HEK293 (cell line): ENCODE data around the gene BAX.
A peak's percentile ranks its signal among the peaks of the same experiment; 100 is the strongest.

Source experiments
- CTCF ChIA-PET: fragments of 350-600 bp; formaldehyde crosslinking; extraction: SDS; loops from one replicate; lab custom pipeline; 2021; ENCODE audit warnings: antibody characterized with exemption; lab: Yijun Ruan, JAX
- POLR2A ChIA-PET: fragments of 300-600 bp; formaldehyde crosslinking; extraction: SDS; loops from one replicate; lab custom pipeline; 2020; ENCODE audit warnings: antibody characterized with exemption, inconsistent platforms; lab: Yijun Ruan, JAX
- H3K27ac ChIP-seq: fragments of 200-500 bp; sonication (Bioruptor generic); 2 replicates; pipeline ENCODE4 v1.5.1; 2014; ENCODE audit warnings: low read depth, low read length, control low read depth, inconsistent platforms; ENCODE audit errors: extremely low read depth
- H3K36me3 ChIP-seq, 2 experiments: fragments of 200-500 bp in 1 of 2; sonication (Bioruptor generic) in 1 of 2; 1 replicate in 1 of 2; 2 replicates in 1 of 2; pipeline ENCODE4 v1.5.1; 2014 to 2017; ENCODE audit warnings: inconsistent platforms in 2 of 2, low read length in 2 of 2; ENCODE audit not compliant: control insufficient read depth in 2 of 2, insufficient read depth in 1 of 2
- H3K4me1 ChIP-seq: fragments of 200-500 bp; sonication (Bioruptor generic); 2 replicates; pipeline ENCODE4 v1.5.1; 2014; ENCODE audit warnings: mild to moderate bottlenecking, low read length, inconsistent platforms; ENCODE audit not compliant: control insufficient read depth, insufficient read depth
- H3K4me3 ChIP-seq: 2 replicates; pipeline ENCODE4 v1.5.1; 2011; ENCODE audit warnings: low read depth, mild to moderate bottlenecking, control low read depth, low read length, moderate library complexity
- H3K9me3 ChIP-seq: fragments of 200-500 bp; sonication (Bioruptor generic); 2 replicates; pipeline ENCODE4 v1.5.1; 2014; ENCODE audit warnings: low read depth, low read length, inconsistent platforms; ENCODE audit not compliant: control insufficient read depth, insufficient read depth
- BCL11A ChIP-seq: fragments of 450-650 bp; formaldehyde crosslinking; IDR thresholded peaks from 2 replicates; pipeline ENCODE4 v1.5.1; 2016; ENCODE audit warnings: low read depth, missing biosample characterization, missing genetic modification characterization
- BCL11B ChIP-seq: fragments of 450-650 bp; formaldehyde crosslinking; IDR thresholded peaks from 2 replicates; pipeline ENCODE4 v1.5.1; 2016; ENCODE audit warnings: low read depth, missing biosample characterization, missing genetic modification characterization
- EGR2 ChIP-seq: fragments of 450-650 bp; formaldehyde crosslinking; IDR thresholded peaks from 2 replicates; pipeline ENCODE4 v1.5.1; 2016; ENCODE audit warnings: low read depth, missing biosample characterization, missing genetic modification characterization
- GLIS1 ChIP-seq: fragments of 450-650 bp; formaldehyde crosslinking; IDR thresholded peaks from 2 replicates; pipeline ENCODE4 v1.5.1; 2016; ENCODE audit warnings: missing biosample characterization, missing genetic modification characterization
- HOXC10 ChIP-seq: sonication (generic); formaldehyde crosslinking; IDR thresholded peaks from 2 replicates; pipeline ENCODE4 v1.8.1; 2023; ENCODE audit warnings: mild to moderate bottlenecking, missing genetic modification reagents
- IKZF3 ChIP-seq: fragments of 450-650 bp; IDR thresholded peaks from 2 replicates; pipeline ENCODE4 v1.5.0; 2018; ENCODE audit warnings: missing biosample characterization, mild to moderate bottlenecking, missing genetic modification characterization, moderate library complexity
- MEIS1 ChIP-seq: sonication (generic); formaldehyde crosslinking; IDR thresholded peaks from 2 replicates; pipeline ENCODE4 v1.8.1; 2022; ENCODE audit warnings: missing genetic modification reagents, mild to moderate bottlenecking, borderline replicate concordance
- SP2 ChIP-seq: fragments of 450-650 bp; formaldehyde crosslinking; IDR thresholded peaks from 2 replicates; pipeline ENCODE4 v1.5.1; 2016; ENCODE audit warnings: missing biosample characterization, missing genetic modification characterization
- TRIM28 ChIP-seq: IDR thresholded peaks from 2 replicates; pipeline ENCODE4 v1.6.1; 2011; ENCODE audit warnings: low read length, control low read depth, borderline replicate concordance
- ZBTB17 ChIP-seq: fragments of 450-650 bp; formaldehyde crosslinking; IDR thresholded peaks from 2 replicates; pipeline ENCODE4 v1.5.1; 2016; ENCODE audit warnings: missing biosample characterization, missing genetic modification characterization
- ZBTB48 ChIP-seq: fragments of 450-650 bp; formaldehyde crosslinking; IDR thresholded peaks from 2 replicates; pipeline ENCODE4 v1.5.1; 2016; ENCODE audit warnings: missing biosample characterization, missing genetic modification characterization
- ZFHX2 ChIP-seq: fragments of 450-650 bp; formaldehyde crosslinking; conservative IDR thresholded peaks from 2 replicates; pipeline ENCODE4 v1.5.1; 2016; ENCODE audit warnings: missing biosample characterization, missing genetic modification characterization
- ZFP41 ChIP-seq: fragments of 450-650 bp; formaldehyde crosslinking; IDR thresholded peaks from 2 replicates; pipeline ENCODE4 v1.5.1; 2016; ENCODE audit warnings: missing biosample characterization, missing genetic modification characterization, borderline replicate concordance
- ZNF10 ChIP-seq: fragments of 450-650 bp; formaldehyde crosslinking; IDR thresholded peaks from 2 replicates; pipeline ENCODE4 v1.5.1; 2017; ENCODE audit warnings: missing biosample characterization, missing genetic modification characterization
- ZNF121 ChIP-seq: fragments of 450-650 bp; formaldehyde crosslinking; IDR thresholded peaks from 2 replicates; pipeline ENCODE4 v1.5.1; 2016; ENCODE audit warnings: missing biosample characterization, missing genetic modification characterization
- ZNF16 ChIP-seq: fragments of 450-650 bp; formaldehyde crosslinking; IDR thresholded peaks from 2 replicates; pipeline ENCODE4 v1.5.1; 2016; ENCODE audit warnings: low read depth, missing biosample characterization, missing genetic modification characterization
- ZNF19 ChIP-seq: fragments of 450-650 bp; formaldehyde crosslinking; IDR thresholded peaks from 2 replicates; pipeline ENCODE4; 2016; ENCODE audit warnings: missing biosample characterization, missing genetic modification characterization, low read depth
- ZNF48 ChIP-seq: fragments of 450-650 bp; formaldehyde crosslinking; IDR thresholded peaks from 2 replicates; pipeline ENCODE4 v1.5.1; 2016; ENCODE audit warnings: missing biosample characterization, missing genetic modification characterization
- ZNF514 ChIP-seq: fragments of 450-650 bp; formaldehyde crosslinking; IDR thresholded peaks from 2 replicates; pipeline ENCODE4 v1.5.1; 2016; ENCODE audit warnings: missing biosample characterization, missing genetic modification characterization
- ZNF626 ChIP-seq: fragments of 450-650 bp; sonication (Bioruptor Pico); formaldehyde crosslinking; IDR thresholded peaks from 2 replicates; pipeline ENCODE4 v1.5.1; 2018; ENCODE audit warnings: missing biosample characterization, missing genetic modification characterization, inconsistent platforms
- ZNF776 ChIP-seq: fragments of 450-650 bp; formaldehyde crosslinking; IDR thresholded peaks from 2 replicates; pipeline ENCODE4 v1.5.0; 2017; ENCODE audit warnings: missing biosample characterization, missing genetic modification characterization, borderline replicate concordance
- ZNF791 ChIP-seq: fragments of 450-650 bp; formaldehyde crosslinking; IDR thresholded peaks from 2 replicates; pipeline ENCODE4 v1.5.1; 2016; ENCODE audit warnings: missing biosample characterization, missing genetic modification characterization
- ZXDB ChIP-seq: fragments of 450-650 bp; formaldehyde crosslinking; IDR thresholded peaks from 2 replicates; pipeline ENCODE4 v1.5.1; 2016; ENCODE audit warnings: missing biosample characterization, missing genetic modification characterization
- TF ChIP-seq, protein P1 (sequence below): fragments of 450-650 bp; formaldehyde crosslinking; IDR thresholded peaks from 2 replicates; pipeline ENCODE4 v1.5.0; 2017; ENCODE audit warnings: missing biosample characterization, missing genetic modification characterization, borderline replicate concordance
- TF ChIP-seq, protein P2 (sequence below): fragments of 450-650 bp; formaldehyde crosslinking; IDR thresholded peaks from 2 replicates; pipeline ENCODE4 v1.5.1; 2017; ENCODE audit warnings: missing biosample characterization, missing genetic modification characterization
- TF ChIP-seq, protein P3 (sequence below): fragments of 450-650 bp; formaldehyde crosslinking; IDR thresholded peaks from 2 replicates; pipeline ENCODE4 v1.5.1; 2016; ENCODE audit warnings: missing biosample characterization, missing genetic modification characterization

BAX gene

GRCh38 chr19:48961051-48961649, 6.5 kb downstream of the BAX start:
- POLR2A ChIA-PET, result interaction anchor here (0.6 to 2.7 kb wide), 4 partner anchors 9 to 134 kb away, joined by 4 to 16 read pairs (median 6); partner anchors contain the start of genes GYS1 and RUVBL2
- CTCF ChIA-PET, result interaction anchor here (1.7 kb wide), 2 partner anchors 9 to 19 kb away, joined by 5 to 10 read pairs; no protein-coding TSS in a partner anchor
- H3K4me1 ChIP-seq, result peaks cover 16% of the 10 kb centered on the region
- TF ChIP-seq ZFHX2 (peak; percentile 73), ZBTB17 (no peak; the same call in 1 of the 2 replicates), BCL11A (tag by site-specific recombination) (peak; percentile 84), EGR2 (tag by site-specific recombination) (peak; percentile 59), ZFP41 (tag by site-specific recombination) (no peak), ZNF48 (tag by site-specific recombination) (no peak), ZXDB (tag by site-specific recombination) (peak; percentile 26; the same call in 1 of the 2 replicates), ZNF121 (tag by site-specific recombination) (peak; percentile 91), GLIS1 (0 out of 2 replicates have a peak, but pooled peaks have one; percentile 19), SP2 (peak; percentile 43), TRIM28 (no peak), BCL11B (peak; percentile 95)
- TF ChIP-seq, protein P1, sequence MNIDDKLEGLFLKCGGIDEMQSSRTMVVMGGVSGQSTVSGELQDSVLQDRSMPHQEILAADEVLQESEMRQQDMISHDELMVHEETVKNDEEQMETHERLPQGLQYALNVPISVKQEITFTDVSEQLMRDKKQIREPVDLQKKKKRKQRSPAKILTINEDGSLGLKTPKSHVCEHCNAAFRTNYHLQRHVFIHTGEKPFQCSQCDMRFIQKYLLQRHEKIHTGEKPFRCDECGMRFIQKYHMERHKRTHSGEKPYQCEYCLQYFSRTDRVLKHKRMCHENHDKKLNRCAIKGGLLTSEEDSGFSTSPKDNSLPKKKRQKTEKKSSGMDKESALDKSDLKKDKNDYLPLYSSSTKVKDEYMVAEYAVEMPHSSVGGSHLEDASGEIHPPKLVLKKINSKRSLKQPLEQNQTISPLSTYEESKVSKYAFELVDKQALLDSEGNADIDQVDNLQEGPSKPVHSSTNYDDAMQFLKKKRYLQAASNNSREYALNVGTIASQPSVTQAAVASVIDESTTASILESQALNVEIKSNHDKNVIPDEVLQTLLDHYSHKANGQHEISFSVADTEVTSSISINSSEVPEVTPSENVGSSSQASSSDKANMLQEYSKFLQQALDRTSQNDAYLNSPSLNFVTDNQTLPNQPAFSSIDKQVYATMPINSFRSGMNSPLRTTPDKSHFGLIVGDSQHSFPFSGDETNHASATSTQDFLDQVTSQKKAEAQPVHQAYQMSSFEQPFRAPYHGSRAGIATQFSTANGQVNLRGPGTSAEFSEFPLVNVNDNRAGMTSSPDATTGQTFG (tag by site-specific recombination), result no peak
- TF ChIP-seq, protein P2, sequence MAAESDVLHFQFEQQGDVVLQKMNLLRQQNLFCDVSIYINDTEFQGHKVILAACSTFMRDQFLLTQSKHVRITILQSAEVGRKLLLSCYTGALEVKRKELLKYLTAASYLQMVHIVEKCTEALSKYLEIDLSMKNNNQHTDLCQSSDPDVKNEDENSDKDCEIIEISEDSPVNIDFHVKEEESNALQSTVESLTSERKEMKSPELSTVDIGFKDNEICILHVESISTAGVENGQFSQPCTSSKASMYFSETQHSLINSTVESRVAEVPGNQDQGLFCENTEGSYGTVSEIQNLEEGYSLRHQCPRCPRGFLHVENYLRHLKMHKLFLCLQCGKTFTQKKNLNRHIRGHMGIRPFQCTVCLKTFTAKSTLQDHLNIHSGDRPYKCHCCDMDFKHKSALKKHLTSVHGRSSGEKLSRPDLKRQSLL, result peak; percentile 14; the same call in 1 of the 2 replicates
- peaks cover 22 to 34% of the 10 kb centered on the region in 2 experiments; a peak in 2 of 3 replicates for H3K36me3 ChIP-seq
- H3K4me3 ChIP-seq, result no peak overlapping the region
- no peak overlapping the region for H3K27ac ChIP-seq
- no peaks in the 10 kb centered on the region for H3K9me3 ChIP-seq

GRCh38 chr19:48961673-48962028, 7.0 kb downstream of the BAX start:
- CTCF ChIA-PET, result interaction anchor here (0.7 to 1.7 kb wide), 3 partner anchors 9 to 126 kb away, joined by 3 to 10 read pairs (median 5); partner anchors contain the start of gene HSD17B14
- no peak overlapping the region for H3K4me3 ChIP-seq
- POLR2A ChIA-PET, result interaction anchor here (0.6 to 2.7 kb wide), 7 partner anchors 9 to 185 kb away, joined by 5 to 16 read pairs (median 6); partner anchors contain the start of genes GYS1, NUCB1, PPP1R15A and RUVBL2
- no peak for TF ChIP-seq ZNF10 (tag by site-specific recombination)
- no peak for TF ChIP-seq ZNF626 (tag by site-specific recombination)
- TF ChIP-seq IKZF3, result no peak
- no peak for TF ChIP-seq ZNF16 (tag by site-specific recombination)
- TF ChIP-seq ZNF514, result no peak
- TF ChIP-seq ZNF776, result no peak
- no peak for TF ChIP-seq ZBTB48 (tag by site-specific recombination)
- TF ChIP-seq ZNF19 (tag by site-specific recombination), result no peak
- no peak for TF ChIP-seq MEIS1 (CRISPR knock-in tag)
- TF ChIP-seq, protein P3, sequence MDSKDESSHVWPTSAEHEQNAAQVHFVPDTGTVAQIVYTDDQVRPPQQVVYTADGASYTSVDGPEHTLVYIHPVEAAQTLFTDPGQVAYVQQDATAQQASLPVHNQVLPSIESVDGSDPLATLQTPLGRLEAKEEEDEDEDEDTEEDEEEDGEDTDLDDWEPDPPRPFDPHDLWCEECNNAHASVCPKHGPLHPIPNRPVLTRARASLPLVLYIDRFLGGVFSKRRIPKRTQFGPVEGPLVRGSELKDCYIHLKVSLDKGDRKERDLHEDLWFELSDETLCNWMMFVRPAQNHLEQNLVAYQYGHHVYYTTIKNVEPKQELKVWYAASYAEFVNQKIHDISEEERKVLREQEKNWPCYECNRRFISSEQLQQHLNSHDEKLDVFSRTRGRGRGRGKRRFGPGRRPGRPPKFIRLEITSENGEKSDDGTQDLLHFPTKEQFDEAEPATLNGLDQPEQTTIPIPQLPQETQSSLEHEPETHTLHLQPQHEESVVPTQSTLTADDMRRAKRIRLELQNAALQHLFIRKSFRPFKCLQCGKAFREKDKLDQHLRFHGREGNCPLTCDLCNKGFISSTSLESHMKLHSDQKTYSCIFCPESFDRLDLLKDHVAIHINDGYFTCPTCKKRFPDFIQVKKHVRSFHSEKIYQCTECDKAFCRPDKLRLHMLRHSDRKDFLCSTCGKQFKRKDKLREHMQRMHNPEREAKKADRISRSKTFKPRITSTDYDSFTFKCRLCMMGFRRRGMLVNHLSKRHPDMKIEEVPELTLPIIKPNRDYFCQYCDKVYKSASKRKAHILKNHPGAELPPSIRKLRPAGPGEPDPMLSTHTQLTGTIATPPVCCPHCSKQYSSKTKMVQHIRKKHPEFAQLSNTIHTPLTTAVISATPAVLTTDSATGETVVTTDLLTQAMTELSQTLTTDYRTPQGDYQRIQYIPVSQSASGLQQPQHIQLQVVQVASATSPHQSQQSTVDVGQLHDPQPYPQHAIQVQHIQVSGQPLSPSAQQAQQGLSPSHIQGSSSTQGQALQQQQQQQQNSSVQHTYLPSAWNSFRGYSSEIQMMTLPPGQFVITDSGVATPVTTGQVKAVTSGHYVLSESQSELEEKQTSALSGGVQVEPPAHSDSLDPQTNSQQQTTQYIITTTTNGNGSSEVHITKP (tag by site-specific recombination), result no peak
- TF ChIP-seq ZNF791, result no peak
- TF ChIP-seq HOXC10, result no peak
- TF ChIP-seq, all 188 proteins: peak for 0
- Histone ChIP-seq H3K9me3 (no peaks in the 10 kb centered on the region), H3K4me1 (peaks cover 19% of the 10 kb centered on the region), H3K27ac (peak overlapping the region; percentile 16; the same call in 1 of the 2 replicates), H3K36me3 (peaks cover 19 to 36% of the 10 kb centered on the region in 2 experiments; a peak in 2 of 3 replicates)
